Fibroblast of mammary gland (primary cell): ENCODE measurements around the gene IFT57.
A peak's percentile ranks its signal among the peaks of the same experiment; 100 is the strongest.

Experiments
- DNase-seq: peaks from one replicate; pipeline ENCODE4 v3.0.0-alpha.2; 2010; ENCODE audit warnings: low read depth
- H3K4me3 ChIP-seq: 2 replicates; pipeline ENCODE4 v1.5.1; 2011; ENCODE audit warnings: low read depth, mild to moderate bottlenecking, low read length, moderate library complexity; ENCODE audit not compliant: control insufficient read depth
- CTCF ChIP-seq: conservative IDR thresholded peaks from 2 replicates; pipeline ENCODE4 v1.5.1; 2011; ENCODE audit warnings: low read depth, low read length, inconsistent platforms; ENCODE audit not compliant: control insufficient read depth, insufficient read depth

IFT57 gene

DNA sequence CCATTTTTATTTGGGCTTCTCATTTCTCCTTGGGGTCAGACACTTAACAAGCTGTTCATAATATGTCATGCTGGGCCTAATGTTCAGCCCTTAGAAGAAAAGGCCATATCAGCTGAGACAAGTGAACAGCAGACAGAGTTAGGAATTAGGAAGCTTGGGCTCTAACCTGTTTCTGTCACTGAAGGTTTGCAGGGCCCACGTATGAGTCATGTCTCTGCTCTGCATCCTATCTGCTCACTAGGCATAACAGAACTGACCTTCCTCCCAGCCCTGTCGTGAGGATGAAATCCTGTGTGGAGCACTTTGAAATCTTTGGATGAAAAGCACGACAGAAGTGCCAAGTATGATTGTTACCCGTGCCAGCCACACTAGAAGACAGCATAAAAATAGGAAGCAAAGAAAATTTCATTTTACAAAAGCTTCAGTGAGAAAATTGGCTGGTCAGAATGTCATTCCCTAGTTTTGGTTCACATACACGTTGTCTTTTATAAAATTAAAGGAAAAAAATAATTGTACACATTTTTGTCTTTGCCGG, 104.9 kb downstream of the IFT57 start:
- TF ChIP-seq CTCF: no peak
- DNase-seq: peak; percentile 15
- no peak overlapping the region for H3K4me3 ChIP-seq

DNA sequence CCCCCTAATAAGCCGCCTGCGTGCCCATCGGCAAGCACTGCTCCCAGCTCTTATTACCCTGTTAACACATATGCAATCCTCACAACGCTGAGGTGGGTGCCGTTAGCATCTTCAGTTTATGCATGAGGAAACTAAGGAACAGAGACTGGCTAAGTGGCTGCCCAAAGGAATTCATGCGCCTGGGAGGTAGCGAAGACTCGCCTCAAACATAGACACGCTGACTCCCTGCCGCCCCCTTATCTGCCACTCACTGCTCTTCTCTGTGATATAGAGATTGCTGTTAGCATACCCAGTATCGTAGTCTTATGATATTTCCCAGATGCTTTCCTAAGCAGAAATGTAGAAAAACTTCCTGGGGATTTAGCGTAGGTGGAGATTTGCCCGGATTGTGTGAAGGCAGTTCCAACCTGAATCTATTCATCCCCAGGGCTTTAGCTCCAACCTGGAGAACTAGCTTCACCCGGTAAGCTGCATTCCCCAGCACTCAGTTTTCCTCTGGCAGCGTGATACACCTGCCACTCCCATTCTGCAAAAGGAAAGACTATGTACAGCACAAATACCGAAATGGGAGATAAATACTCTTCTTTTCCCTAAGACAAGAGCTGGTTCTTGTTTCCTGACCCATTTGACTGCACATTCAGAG, 107.7 kb downstream of the IFT57 start:
- TF ChIP-seq CTCF: no peak
- DNase-seq: no peak
- H3K4me3 ChIP-seq: no peak overlapping the region

- no peak overlapping the region for H3K4me3 ChIP-seq
- TF ChIP-seq CTCF: no peak
- DNase-seq: no peak
Measured at GRCh38 chr3:108113975-108114374, 108.2 kb downstream of the IFT57 start.

- no peak for TF ChIP-seq CTCF
- H3K4me3 ChIP-seq: no peak overlapping the region
- DNase-seq: no peak
Measured at GRCh38 chr3:108110934-108111333, 111.3 kb downstream of the IFT57 start.
